ENCODE data around the gene TEX38.
"Not testable (repeated sequence)": the region's sequence is repeated elsewhere in the genome, so short reads cannot be mapped to it uniquely, and the experiment has no call there.

The TEX38 gene

GRCh38 chr1:46671554-46671953 lies at the start of gene TEX38:
Gene TEX38 (plus strand): TSS chr1:46671854. CDS start chr1:46671935, 81 bp downstream.
- DNase-seq, result no peak

- DNase-seq, result no peak
Observed at GRCh38 chr1:46621930-46622329, 49.7 kb upstream of the TEX38 start.

GRCh38 chr1:46622344-46622743 lies 49.3 kb upstream of the TEX38 start:
- DNase-seq, result no peak

GRCh38 chr1:46623743-46624644 lies 47.7 kb upstream of the TEX38 start:
- no peak for DNase-seq

GRCh38 chr1:46630719-46631118 lies 40.9 kb upstream of the TEX38 start:
- DNase-seq, result no peak

- no peak for DNase-seq
Observed at GRCh38 chr1:46635205-46635604, 36.4 kb upstream of the TEX38 start.

- no peak for DNase-seq
Observed at GRCh38 chr1:46637444-46638083, 34.1 kb upstream of the TEX38 start.

- no peak for DNase-seq
Observed at GRCh38 chr1:46638921-46639320, 32.7 kb upstream of the TEX38 start.

- DNase-seq, result no peak
Observed at GRCh38 chr1:46639547-46639946, 32.1 kb upstream of the TEX38 start.

GRCh38 chr1:46642115-46642680 lies 29.5 kb upstream of the TEX38 start:
- no peak for DNase-seq

GRCh38 chr1:46643368-46643775 lies 28.3 kb upstream of the TEX38 start:
- DNase-seq, result no peak

- DNase-seq, result no peak
Observed at GRCh38 chr1:46645815-46646214, 25.8 kb upstream of the TEX38 start.

GRCh38 chr1:46646331-46646730 lies 25.3 kb upstream of the TEX38 start:
- DNase-seq, result no peak

GRCh38 chr1:46646844-46647243 lies 24.8 kb upstream of the TEX38 start:
- no peak for DNase-seq

- no peak for DNase-seq
Observed at GRCh38 chr1:46647611-46648010, 24.0 kb upstream of the TEX38 start.

- DNase-seq, result no peak
Observed at GRCh38 chr1:46649764-46650163, 21.9 kb upstream of the TEX38 start.

GRCh38 chr1:46650491-46650890 lies 21.2 kb upstream of the TEX38 start:
- DNase-seq, result no peak

- not testable (repeated sequence) for DNase-seq
Observed at GRCh38 chr1:46651152-46651551, 20.5 kb upstream of the TEX38 start.

- no peak for DNase-seq
Observed at GRCh38 chr1:46652321-46653100, 19.1 kb upstream of the TEX38 start.

- no peak for DNase-seq
Observed at GRCh38 chr1:46653405-46653958, 18.2 kb upstream of the TEX38 start.

- DNase-seq, result no peak
Observed at GRCh38 chr1:46654012-46654411, 17.6 kb upstream of the TEX38 start.

- not testable (repeated sequence) for DNase-seq
Observed at GRCh38 chr1:46654698-46655097, 17.0 kb upstream of the TEX38 start.

GRCh38 chr1:46655848-46656247 lies 15.8 kb upstream of the TEX38 start:
- DNase-seq, result no peak

Measured in NCI-H187 (cell line).